ENCODE results near the gene UBE2E2.

Gene UBE2E2

GRCh38 chr3:23565041-23565775 is 362.1 kb downstream of the UBE2E2 start:
- Mint-ChIP-seq H3K4me3 (no peak overlapping the region), H3K4me1 (peaks cover 29% of the 10 kb centered on the region), H3K9me3 (no peaks in the 10 kb centered on the region), H3K27ac (no peak overlapping the region), H3K36me3 (peaks cover 41% of the 10 kb centered on the region), H3K27me3 (no peaks in the 10 kb centered on the region)
- ATAC-seq: no peak

- Mint-ChIP-seq H3K36me3 (peaks cover 36% of the 10 kb centered on the region), H3K4me3 (no peak overlapping the region), H3K9me3 (no peaks in the 10 kb centered on the region), H3K27ac (peak overlapping the region; percentile 52), H3K27me3 (no peaks in the 10 kb centered on the region), H3K4me1 (peaks cover 29% of the 10 kb centered on the region)
- ATAC-seq: no peak
Observed at GRCh38 chr3:23566499-23566898, 363.4 kb downstream of the UBE2E2 start.

GRCh38 chr3:23567917-23568316 is 364.8 kb downstream of the UBE2E2 start:
- ATAC-seq: no peak
- peaks cover 25% of the 10 kb centered on the region for H3K4me1 Mint-ChIP-seq
- H3K4me3 Mint-ChIP-seq: no peak overlapping the region

GRCh38 chr3:23573827-23574226 is 370.7 kb downstream of the UBE2E2 start:
- peaks cover 32% of the 10 kb centered on the region for H3K36me3 Mint-ChIP-seq
- no peaks in the 10 kb centered on the region for H3K27me3 Mint-ChIP-seq
- no peak overlapping the region for H3K27ac Mint-ChIP-seq
- no peaks in the 10 kb centered on the region for H3K9me3 Mint-ChIP-seq
- H3K4me3 Mint-ChIP-seq: no peak overlapping the region
- ATAC-seq: no peak
- no peaks in the 10 kb centered on the region for H3K4me1 Mint-ChIP-seq

More at GRCh38 chr3:23567917-23568316, 364.8 kb downstream of the UBE2E2 start:
- no peaks in the 10 kb centered on the region for H3K9me3 Mint-ChIP-seq
- peaks cover 46% of the 10 kb centered on the region for H3K36me3 Mint-ChIP-seq
- no peaks in the 10 kb centered on the region for H3K27me3 Mint-ChIP-seq
- H3K27ac Mint-ChIP-seq: no peak overlapping the region

DNA sequence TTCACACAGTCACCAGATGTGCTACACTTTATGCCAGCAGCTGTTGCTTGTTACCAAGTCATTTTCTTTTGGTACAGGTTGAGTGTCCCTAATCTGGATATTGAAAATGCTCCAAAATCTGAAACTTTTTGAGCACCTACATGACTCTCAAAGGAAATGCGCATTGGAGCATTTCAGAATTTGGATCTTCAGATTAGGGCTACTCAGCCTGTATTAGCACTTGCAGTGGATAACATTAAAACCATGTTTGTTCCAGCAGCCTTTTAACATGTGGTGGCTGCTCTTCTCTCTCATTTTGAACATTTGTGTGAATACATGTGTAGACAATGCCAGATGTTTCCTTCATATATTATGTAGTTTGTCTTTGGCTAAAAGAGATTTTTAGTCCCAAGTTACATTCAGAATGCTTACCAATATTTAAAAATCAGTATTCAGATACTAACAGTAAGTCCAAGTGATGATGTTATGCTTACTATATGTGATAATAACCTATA is 371.7 kb downstream of the UBE2E2 start:
- Mint-ChIP-seq H3K27me3 (no peaks in the 10 kb centered on the region), H3K27ac (no peak overlapping the region), H3K4me3 (no peak overlapping the region), H3K9me3 (no peaks in the 10 kb centered on the region), H3K36me3 (peaks cover 38% of the 10 kb centered on the region), H3K4me1 (no peaks in the 10 kb centered on the region)
- ATAC-seq: no peak

GRCh38 chr3:23575697-23576096 is 372.6 kb downstream of the UBE2E2 start:
- H3K36me3 Mint-ChIP-seq: peaks cover 39% of the 10 kb centered on the region
- no peak overlapping the region for H3K27ac Mint-ChIP-seq
- ATAC-seq: no peak
- H3K27me3 Mint-ChIP-seq: no peaks in the 10 kb centered on the region
- no peak overlapping the region for H3K4me3 Mint-ChIP-seq
- H3K4me1 Mint-ChIP-seq: no peaks in the 10 kb centered on the region
- no peaks in the 10 kb centered on the region for H3K9me3 Mint-ChIP-seq

DNA sequence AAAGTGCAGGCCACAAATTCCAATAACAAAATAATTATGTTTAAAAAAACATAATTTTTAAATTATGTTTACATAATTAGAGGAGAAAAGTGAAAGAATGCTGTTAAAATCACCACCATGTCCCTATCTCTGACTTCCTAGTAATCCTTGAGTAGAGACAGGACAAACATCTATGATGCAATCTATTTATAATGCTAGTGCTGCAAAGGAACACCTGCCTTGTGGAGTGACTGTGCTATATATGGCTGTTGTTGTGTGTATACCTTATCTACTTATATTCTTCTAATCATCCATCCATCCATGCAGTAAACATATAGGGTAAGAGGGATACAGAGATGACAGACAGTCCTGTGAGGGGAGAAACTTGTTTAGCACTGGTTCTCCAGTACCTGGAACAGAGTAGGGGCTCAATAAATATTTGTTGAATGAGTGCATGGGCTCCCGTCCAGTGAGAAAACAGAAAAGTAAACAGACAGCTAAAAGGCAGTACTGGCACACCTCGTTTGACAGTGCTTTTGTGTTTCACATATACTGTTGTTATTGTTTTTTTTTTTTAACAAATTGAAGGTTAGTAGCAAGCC is 373.3 kb downstream of the UBE2E2 start:
- Mint-ChIP-seq H3K27ac (no peak overlapping the region), H3K36me3 (peaks cover 39% of the 10 kb centered on the region), H3K4me3 (no peak overlapping the region), H3K9me3 (no peaks in the 10 kb centered on the region), H3K4me1 (no peaks in the 10 kb centered on the region), H3K27me3 (no peaks in the 10 kb centered on the region)
- no peak for ATAC-seq

DNA sequence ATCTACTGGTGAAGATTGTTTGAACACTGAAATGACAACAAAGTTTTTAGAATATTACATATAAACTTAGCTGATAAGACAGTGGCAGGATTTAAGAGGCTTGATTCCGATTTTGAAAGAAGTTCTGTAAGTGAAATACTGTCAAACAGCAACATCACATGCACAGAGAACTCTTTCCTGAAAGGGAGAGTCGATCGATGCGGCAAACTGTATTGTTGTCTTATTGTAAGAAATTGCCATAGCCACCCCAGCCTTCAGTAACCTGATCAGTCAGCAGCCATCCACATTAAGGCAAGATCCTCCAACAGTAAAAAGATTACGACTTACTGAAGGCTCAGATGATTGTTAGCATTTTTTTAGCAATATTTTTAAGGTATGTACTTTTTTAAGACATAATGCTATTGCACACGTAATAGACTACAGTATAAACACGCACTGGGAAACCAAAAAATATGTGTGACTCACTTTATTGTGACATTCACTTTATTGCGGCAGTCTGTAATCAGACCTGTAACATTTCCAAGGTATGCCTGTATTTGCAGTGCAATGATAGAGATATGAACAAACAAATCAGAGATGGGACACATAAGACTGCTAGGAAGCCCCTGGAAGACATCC is 377.1 kb downstream of the UBE2E2 start:
- ATAC-seq: no peak
- H3K36me3 Mint-ChIP-seq: peaks cover 37% of the 10 kb centered on the region
- H3K27me3 Mint-ChIP-seq: no peaks in the 10 kb centered on the region
- no peak overlapping the region for H3K4me3 Mint-ChIP-seq
- no peaks in the 10 kb centered on the region for H3K4me1 Mint-ChIP-seq
- H3K27ac Mint-ChIP-seq: no peak overlapping the region
- H3K9me3 Mint-ChIP-seq: peaks cover 4% of the 10 kb centered on the region

DNA sequence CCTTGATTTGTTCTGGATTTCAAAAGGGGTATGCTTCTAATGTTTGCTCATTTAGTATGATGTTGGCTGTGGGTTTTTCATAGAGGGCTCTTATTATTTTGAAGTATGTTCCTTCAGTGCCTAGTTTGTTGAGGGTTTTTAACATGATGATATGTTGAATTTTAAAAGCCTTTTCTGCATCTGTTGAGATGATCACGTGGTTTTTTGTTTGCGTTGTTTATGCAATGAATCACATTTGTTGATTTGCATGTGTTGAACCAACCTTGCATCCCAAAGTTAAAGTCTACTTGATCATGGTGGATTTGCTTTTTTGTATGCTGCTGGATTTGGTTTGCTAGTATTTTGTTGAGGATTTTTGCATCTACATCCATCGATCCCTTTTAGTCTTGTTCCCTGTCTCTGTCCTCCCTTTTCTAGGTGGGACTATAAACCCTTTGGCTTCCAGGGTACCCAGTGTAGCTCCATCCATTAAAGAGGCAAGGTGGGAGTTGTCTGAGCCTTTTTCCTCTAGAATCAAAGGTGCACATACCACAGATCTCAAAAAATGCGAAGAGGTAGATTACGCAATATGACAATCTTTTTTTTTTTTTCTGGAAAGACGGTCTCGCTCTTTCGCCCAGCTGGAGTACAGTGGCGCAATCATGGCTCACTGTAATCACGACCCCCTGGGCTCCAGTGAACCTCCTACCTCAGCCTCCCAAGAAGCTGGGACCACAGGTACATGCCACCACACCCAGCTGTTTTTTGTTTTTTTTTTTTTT is 381.0 kb downstream of the UBE2E2 start:
- Mint-ChIP-seq H3K9me3 (peaks cover 4% of the 10 kb centered on the region), H3K27me3 (no peaks in the 10 kb centered on the region), H3K27ac (no peak overlapping the region), H3K4me1 (no peaks in the 10 kb centered on the region), H3K36me3 (peaks cover 27% of the 10 kb centered on the region), H3K4me3 (no peak overlapping the region)
- no peak for ATAC-seq

- peaks cover 29% of the 10 kb centered on the region for H3K36me3 Mint-ChIP-seq
- no peak overlapping the region for H3K27ac Mint-ChIP-seq
- H3K27me3 Mint-ChIP-seq: no peaks in the 10 kb centered on the region
- H3K4me3 Mint-ChIP-seq: no peak overlapping the region
- peaks cover 3% of the 10 kb centered on the region for H3K9me3 Mint-ChIP-seq
- peaks cover 13% of the 10 kb centered on the region for H3K4me1 Mint-ChIP-seq
- ATAC-seq: no peak
Observed at GRCh38 chr3:23587513-23587912, 384.4 kb downstream of the UBE2E2 start.

DNA sequence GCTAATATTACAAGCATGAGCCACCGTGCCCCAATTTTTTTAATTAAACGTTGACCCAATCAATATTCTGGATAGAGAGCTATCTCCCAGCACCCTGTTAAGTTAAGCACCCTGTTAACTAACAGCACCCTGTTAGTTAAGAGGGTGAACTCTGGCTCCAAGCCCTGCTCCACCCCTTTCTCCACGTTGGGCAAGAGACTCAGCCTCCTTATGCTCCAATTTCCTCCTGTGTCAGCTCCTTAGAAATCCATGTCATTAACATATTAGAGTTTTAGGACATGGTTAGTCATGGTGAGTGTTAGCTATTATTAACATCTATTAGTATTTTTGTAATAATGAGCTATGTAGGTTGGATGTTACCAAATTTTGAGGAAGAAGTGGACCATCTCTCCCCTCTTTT is 385.4 kb downstream of the UBE2E2 start:
- Mint-ChIP-seq H3K4me1 (peaks cover 23% of the 10 kb centered on the region), H3K4me3 (no peak overlapping the region), H3K9me3 (no peaks in the 10 kb centered on the region), H3K27me3 (no peaks in the 10 kb centered on the region), H3K36me3 (peaks cover 26% of the 10 kb centered on the region), H3K27ac (no peak overlapping the region)
- no peak for ATAC-seq

- Mint-ChIP-seq H3K4me1 (peaks cover 25% of the 10 kb centered on the region), H3K4me3 (no peak overlapping the region), H3K9me3 (no peaks in the 10 kb centered on the region), H3K27ac (no peak overlapping the region), H3K36me3 (peaks cover 29% of the 10 kb centered on the region), H3K27me3 (no peaks in the 10 kb centered on the region)
- ATAC-seq: peak; percentile 41
Observed at GRCh38 chr3:23589602-23590001, 386.5 kb downstream of the UBE2E2 start.

DNA sequence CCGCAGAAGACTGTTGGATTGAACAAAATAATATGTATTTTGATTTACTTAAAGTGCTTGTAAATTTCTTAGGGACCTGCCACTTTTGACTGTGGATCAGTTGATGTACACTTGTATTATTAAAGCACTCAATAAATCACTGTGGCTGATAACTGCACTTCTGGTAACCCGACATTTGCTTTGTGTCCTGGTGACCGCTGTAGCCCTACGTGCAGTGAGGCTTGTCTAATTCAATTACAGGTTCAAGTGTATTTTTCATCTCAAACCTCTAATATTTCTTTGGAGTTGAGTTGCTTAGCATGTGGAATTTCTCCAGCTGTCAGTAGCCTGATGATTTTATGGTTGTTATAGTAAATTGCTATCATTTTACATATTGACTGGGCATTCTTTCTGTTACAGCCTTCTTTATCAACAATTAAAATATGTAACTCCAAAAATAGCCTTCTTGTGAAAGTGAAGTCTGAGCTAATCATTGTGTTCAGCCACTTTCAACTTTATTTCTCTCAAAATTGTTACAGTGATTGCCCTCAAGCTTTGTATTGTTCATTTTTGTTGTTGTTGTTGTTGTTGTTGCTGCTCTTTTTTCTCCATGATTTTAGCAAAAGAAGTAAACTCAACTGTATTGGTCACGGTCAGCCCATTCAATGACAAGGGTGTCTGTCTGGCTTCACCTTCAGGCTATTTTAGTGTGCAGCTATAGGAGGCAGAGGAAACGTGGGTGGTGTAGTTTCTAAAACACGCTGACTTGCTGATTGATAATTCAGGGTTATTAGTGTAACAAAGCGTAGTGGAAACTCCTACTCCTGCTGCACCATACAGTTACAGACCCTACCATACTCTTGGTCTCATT is 387.5 kb downstream of the UBE2E2 start:
- peaks cover 25% of the 10 kb centered on the region for H3K4me1 Mint-ChIP-seq
- H3K4me3 Mint-ChIP-seq: peak overlapping the region; percentile 33
- ATAC-seq: peak; percentile 82
- H3K9me3 Mint-ChIP-seq: no peaks in the 10 kb centered on the region
- peaks cover 34% of the 10 kb centered on the region for H3K36me3 Mint-ChIP-seq
- H3K27me3 Mint-ChIP-seq: no peaks in the 10 kb centered on the region
- H3K27ac Mint-ChIP-seq: peak overlapping the region; percentile 71

- Mint-ChIP-seq H3K9me3 (no peaks in the 10 kb centered on the region), H3K4me3 (no peak overlapping the region), H3K4me1 (peaks cover 25% of the 10 kb centered on the region), H3K27ac (no peak overlapping the region), H3K36me3 (peaks cover 41% of the 10 kb centered on the region), H3K27me3 (no peaks in the 10 kb centered on the region)
- ATAC-seq: no peak
Observed at GRCh38 chr3:23591374-23591773, 388.2 kb downstream of the UBE2E2 start.
